GM12878 (cell line): ENCODE measurements around the gene FAM171A1. TPM values are rescaled to one million over a fixed set of nuclear protein-coding genes. Genes with fewer than 3 reads are reported as not detected.
A peak's percentile ranks its signal among the peaks of the same experiment; 100 is the strongest.

Source experiments
- BHLHE40 ChIP-seq, 2 experiments: fragments of 450-650 bp in 1 of 2; IDR thresholded peaks; 2 replicates each; pipeline ENCODE4 v1.6.1; 2011 to 2017; ENCODE audit warnings: low read depth in 2 of 2, borderline replicate concordance in 1 of 2, improper control_type of control experiment in 1 of 2, low read length in 1 of 2, mild to moderate bottlenecking in 1 of 2
- DPF2 ChIP-seq: fragments of 450-650 bp; IDR thresholded peaks from 2 replicates; pipeline ENCODE4 v1.6.1; 2017; ENCODE audit warnings: mild to moderate bottlenecking
- HDGF ChIP-seq: fragments of 450-650 bp; IDR thresholded peaks from 2 replicates; pipeline ENCODE4 v1.6.1; 2016; ENCODE audit warnings: antibody characterized with exemption
- IKZF1 ChIP-seq: fragments of 450-650 bp; conservative IDR thresholded peaks from 2 replicates; pipeline ENCODE4 v1.6.1; 2017; ENCODE audit warnings: antibody characterized with exemption, mild to moderate bottlenecking
- KLF5 ChIP-seq: fragments of 450-650 bp; IDR thresholded peaks from 2 replicates; pipeline ENCODE4 v1.6.1; 2014; ENCODE audit warnings: mild to moderate bottlenecking; ENCODE audit not compliant: partially characterized antibody
- LARP7 ChIP-seq: fragments of 450-650 bp; IDR thresholded peaks from 2 replicates; pipeline ENCODE4 v1.6.1; 2017; ENCODE audit warnings: mild to moderate bottlenecking
- MEF2B ChIP-seq: fragments of 450-650 bp; IDR thresholded peaks from 2 replicates; pipeline ENCODE4 v1.6.1; 2018; ENCODE audit warnings: mild to moderate bottlenecking, moderate library complexity; ENCODE audit not compliant: partially characterized antibody, poor library complexity, severe bottlenecking
- MYC ChIP-seq: IDR thresholded peaks from 2 replicates; pipeline ENCODE4 v1.6.1; 2011; ENCODE audit warnings: mild to moderate bottlenecking, low read length, moderate library complexity, inconsistent platforms; ENCODE audit not compliant: insufficient read depth, insufficient replicate concordance, insufficient read length, severe bottlenecking
- NR2C2 ChIP-seq: IDR thresholded peaks from 2 replicates; pipeline ENCODE4 v1.6.1; 2011; ENCODE audit warnings: borderline replicate concordance, low read depth; ENCODE audit not compliant: control insufficient read depth, insufficient read length
- NRF1 ChIP-seq: conservative IDR thresholded peaks from 2 replicates; pipeline ENCODE4 v1.6.1; 2011; ENCODE audit warnings: mild to moderate bottlenecking, low read depth, low read length, improper control_type of control experiment
- POLR2AphosphoS2 ChIP-seq: IDR thresholded peaks from 2 replicates; pipeline ENCODE4 v1.6.1; 2011; ENCODE audit warnings: low read depth, mild to moderate bottlenecking, low read length, improper control_type of control experiment, moderate library complexity
- RAD21 ChIP-seq: IDR thresholded peaks from 2 replicates; pipeline ENCODE4 v1.6.1; 2011; ENCODE audit warnings: mild to moderate bottlenecking, low read depth, low read length, moderate library complexity; ENCODE audit not compliant: insufficient read depth
- SMAD1 ChIP-seq: fragments of 450-650 bp; IDR thresholded peaks from 2 replicates; pipeline ENCODE4 v1.6.1; 2018; ENCODE audit warnings: mild to moderate bottlenecking, low read depth; ENCODE audit not compliant: partially characterized antibody
- SPI1 ChIP-seq: IDR thresholded peaks from 2 replicates; pipeline ENCODE4 v1.6.1; 2011; ENCODE audit warnings: low read depth, mild to moderate bottlenecking, low read length, moderate library complexity, borderline replicate concordance; ENCODE audit not compliant: insufficient read depth
- SREBF1 ChIP-seq: IDR thresholded peaks from 2 replicates; pipeline ENCODE4 v1.6.1; 2012; ENCODE audit warnings: mild to moderate bottlenecking, low read length
- SRF ChIP-seq, 2 experiments: IDR thresholded peaks; 2 replicates each; pipeline ENCODE4 v1.6.1; 2011; ENCODE audit warnings: low read depth in 2 of 2, low read length in 2 of 2, mild to moderate bottlenecking in 1 of 2, moderate library complexity in 1 of 2
- USF2 ChIP-seq: IDR thresholded peaks from 2 replicates; pipeline ENCODE4 v1.6.1; 2011; ENCODE audit warnings: low read depth, low read length, improper control_type of control experiment, borderline replicate concordance
- ZNF207 ChIP-seq: fragments of 450-650 bp; IDR thresholded peaks from 2 replicates; pipeline ENCODE4 v1.6.1; 2014; ENCODE audit warnings: antibody characterized with exemption, mild to moderate bottlenecking, borderline replicate concordance
- ZNF217 ChIP-seq: fragments of 450-650 bp; IDR thresholded peaks from 2 replicates; pipeline ENCODE4 v1.6.1; 2017; ENCODE audit warnings: antibody characterized with exemption, mild to moderate bottlenecking
- ZNF24 ChIP-seq: fragments of 450-650 bp; IDR thresholded peaks from 2 replicates; pipeline ENCODE4 v1.6.1; 2017; ENCODE audit warnings: antibody characterized with exemption, mild to moderate bottlenecking
- ZNF622 ChIP-seq: fragments of 450-650 bp; IDR thresholded peaks from 2 replicates; pipeline ENCODE4 v1.6.1; 2017; ENCODE audit warnings: mild to moderate bottlenecking, inconsistent platforms
- polyA plus RNA-seq, 11 experiments: library from polyadenylated mRNA; depleted of rRNA in 4 of 11; unstranded in 6 of 11; stranded (reverse) in 5 of 11; fragments of >200 nt; fragmentation: Nextera tagmentation in 4 of 11; fragmentation: Illumina TruSeq in 1 of 11; extraction: Ambion mirVana in 4 of 11; extraction: Trizol in 1 of 11; gene quantifications; 1 replicate in 1 of 11; 2 replicates in 10 of 11; pipeline versions ENCODE4 v1.2.1 to v1.2.3, GENCODE V29; 2011 to 2016; ENCODE audit warnings: inconsistent platforms in 2 of 11, missing spikeins in 2 of 11, low read depth in 1 of 11
- total RNA-seq, 4 experiments: library from RNA; depleted of rRNA in 3 of 4; stranded (reverse); fragments of >200 nt in 3 of 4; fragmentation: Illumina TruSeq in 1 of 4; extraction: Trizol in 1 of 4; gene quantifications; 2 replicates each; pipeline versions ENCODE4 v1.2.1 to v1.2.3, GENCODE V29; 2013 to 2021
- TF ChIP-seq, protein P1 (sequence below): fragments of 450-650 bp; IDR thresholded peaks from 2 replicates; pipeline ENCODE4 v1.6.1; 2017; ENCODE audit warnings: mild to moderate bottlenecking, moderate library complexity
- TF ChIP-seq, protein P2 (sequence below): IDR thresholded peaks from 2 replicates; pipeline ENCODE4 v1.6.1; 2011; ENCODE audit warnings: borderline replicate concordance, low read depth, mild to moderate bottlenecking, moderate library complexity, low read length; ENCODE audit not compliant: insufficient read depth, poor library complexity, severe bottlenecking
- TF ChIP-seq, protein P3 (sequence below): IDR thresholded peaks from 2 replicates; pipeline ENCODE4 v1.6.1; 2012; ENCODE audit warnings: low read depth, low read length, improper control_type of control experiment

FAM171A1 gene
- total and polyA plus RNA-seq, 10 of the 15 experiments (the other 5 are each of a cell fraction or from before 2014, with no cell fraction given): 0.05 to 0.28 (median 0.10) TPM; not detected in 1

DNA sequence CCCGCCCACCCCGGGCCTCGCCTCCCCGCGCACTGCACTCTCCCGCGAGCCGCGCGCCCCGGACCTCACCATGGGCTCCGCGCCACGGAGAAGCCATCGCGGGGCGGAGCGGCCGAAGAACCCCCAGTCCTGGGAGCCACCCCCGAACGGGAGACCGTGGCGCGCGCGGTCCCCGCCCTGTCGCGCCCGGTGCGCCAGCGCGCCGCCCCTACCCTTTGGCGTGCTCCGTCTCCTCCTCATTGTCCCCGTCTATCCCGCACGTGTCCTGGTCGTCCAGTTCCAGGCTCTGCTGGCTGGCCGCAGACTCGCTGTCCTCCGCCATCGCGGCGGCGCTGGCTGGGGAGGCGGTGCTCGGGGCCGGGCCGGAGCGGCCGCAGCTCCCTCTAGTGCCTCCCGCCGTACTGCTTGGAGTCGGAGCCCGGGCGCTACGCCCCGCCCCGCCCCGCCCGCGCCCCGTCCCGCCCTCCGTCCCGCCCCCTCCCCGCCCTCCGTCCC lies 202.8 kb downstream of the FAM171A1 start, which contains the start of gene NMT2 (continued):
- TF ChIP-seq, protein P1, sequence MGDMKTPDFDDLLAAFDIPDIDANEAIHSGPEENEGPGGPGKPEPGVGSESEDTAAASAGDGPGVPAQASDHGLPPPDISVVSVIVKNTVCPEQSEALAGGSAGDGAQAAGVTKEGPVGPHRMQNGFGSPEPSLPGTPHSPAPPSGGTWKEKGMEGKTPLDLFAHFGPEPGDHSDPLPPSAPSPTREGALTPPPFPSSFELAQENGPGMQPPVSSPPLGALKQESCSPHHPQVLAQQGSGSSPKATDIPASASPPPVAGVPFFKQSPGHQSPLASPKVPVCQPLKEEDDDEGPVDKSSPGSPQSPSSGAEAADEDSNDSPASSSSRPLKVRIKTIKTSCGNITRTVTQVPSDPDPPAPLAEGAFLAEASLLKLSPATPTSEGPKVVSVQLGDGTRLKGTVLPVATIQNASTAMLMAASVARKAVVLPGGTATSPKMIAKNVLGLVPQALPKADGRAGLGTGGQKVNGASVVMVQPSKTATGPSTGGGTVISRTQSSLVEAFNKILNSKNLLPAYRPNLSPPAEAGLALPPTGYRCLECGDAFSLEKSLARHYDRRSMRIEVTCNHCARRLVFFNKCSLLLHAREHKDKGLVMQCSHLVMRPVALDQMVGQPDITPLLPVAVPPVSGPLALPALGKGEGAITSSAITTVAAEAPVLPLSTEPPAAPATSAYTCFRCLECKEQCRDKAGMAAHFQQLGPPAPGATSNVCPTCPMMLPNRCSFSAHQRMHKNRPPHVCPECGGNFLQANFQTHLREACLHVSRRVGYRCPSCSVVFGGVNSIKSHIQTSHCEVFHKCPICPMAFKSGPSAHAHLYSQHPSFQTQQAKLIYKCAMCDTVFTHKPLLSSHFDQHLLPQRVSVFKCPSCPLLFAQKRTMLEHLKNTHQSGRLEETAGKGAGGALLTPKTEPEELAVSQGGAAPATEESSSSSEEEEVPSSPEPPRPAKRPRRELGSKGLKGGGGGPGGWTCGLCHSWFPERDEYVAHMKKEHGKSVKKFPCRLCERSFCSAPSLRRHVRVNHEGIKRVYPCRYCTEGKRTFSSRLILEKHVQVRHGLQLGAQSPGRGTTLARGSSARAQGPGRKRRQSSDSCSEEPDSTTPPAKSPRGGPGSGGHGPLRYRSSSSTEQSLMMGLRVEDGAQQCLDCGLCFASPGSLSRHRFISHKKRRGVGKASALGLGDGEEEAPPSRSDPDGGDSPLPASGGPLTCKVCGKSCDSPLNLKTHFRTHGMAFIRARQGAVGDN: no peak
- TF ChIP-seq HDGF (no peak), ZNF622 (no peak), IKZF1 (peak; percentile 51; the same call in 1 of the 2 replicates), RAD21 (no peak), KLF5 (no peak), SMAD1 (no peak), DPF2 (peak; percentile 55; the same call in 1 of the 2 replicates), SRF (IDR thresholded peaks at IDR 0.05; ENCODE audit: low read depth in 2 of 2, low read length in 2 of 2) (no peak), NR2C2 (no peak), POLR2AphosphoS2 (0 out of 2 replicates have a peak, but pooled peaks have one; percentile 30), ZNF24 (no peak), BHLHE40 (IDR thresholded peaks at IDR 0.05; ENCODE audit: borderline replicate concordance in 1 of 2, low read depth in 2 of 2, low read length in 1 of 2) (peak; percentile 46 to 91; a peak in 3 of 4 replicates), MEF2B (no peak), NRF1 (no peak), SPI1 (no peak), MYC (no peak), ZNF207 (peak; percentile 56; the same call in 1 of the 2 replicates), LARP7 (peak; percentile 64), USF2 (no peak), SREBF1 (no peak), ZNF217 (no peak)
- TF ChIP-seq, protein P2, sequence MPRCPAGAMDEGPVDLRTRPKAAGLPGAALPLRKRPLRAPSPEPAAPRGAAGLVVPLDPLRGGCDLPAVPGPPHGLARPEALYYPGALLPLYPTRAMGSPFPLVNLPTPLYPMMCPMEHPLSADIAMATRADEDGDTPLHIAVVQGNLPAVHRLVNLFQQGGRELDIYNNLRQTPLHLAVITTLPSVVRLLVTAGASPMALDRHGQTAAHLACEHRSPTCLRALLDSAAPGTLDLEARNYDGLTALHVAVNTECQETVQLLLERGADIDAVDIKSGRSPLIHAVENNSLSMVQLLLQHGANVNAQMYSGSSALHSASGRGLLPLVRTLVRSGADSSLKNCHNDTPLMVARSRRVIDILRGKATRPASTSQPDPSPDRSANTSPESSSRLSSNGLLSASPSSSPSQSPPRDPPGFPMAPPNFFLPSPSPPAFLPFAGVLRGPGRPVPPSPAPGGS: no peak
- TF ChIP-seq, protein P3, sequence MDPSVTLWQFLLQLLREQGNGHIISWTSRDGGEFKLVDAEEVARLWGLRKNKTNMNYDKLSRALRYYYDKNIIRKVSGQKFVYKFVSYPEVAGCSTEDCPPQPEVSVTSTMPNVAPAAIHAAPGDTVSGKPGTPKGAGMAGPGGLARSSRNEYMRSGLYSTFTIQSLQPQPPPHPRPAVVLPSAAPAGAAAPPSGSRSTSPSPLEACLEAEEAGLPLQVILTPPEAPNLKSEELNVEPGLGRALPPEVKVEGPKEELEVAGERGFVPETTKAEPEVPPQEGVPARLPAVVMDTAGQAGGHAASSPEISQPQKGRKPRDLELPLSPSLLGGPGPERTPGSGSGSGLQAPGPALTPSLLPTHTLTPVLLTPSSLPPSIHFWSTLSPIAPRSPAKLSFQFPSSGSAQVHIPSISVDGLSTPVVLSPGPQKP: no peak
